NK-92 (cell line): ENCODE measurements around the gene PPP2R5B.

Experiments used
- DNase-seq: peaks from one replicate; lab custom pipeline; 2025; ENCODE audit not compliant: unreplicated experiment; lab: John Stamatoyannopoulos, UW

The PPP2R5B gene

DNA sequence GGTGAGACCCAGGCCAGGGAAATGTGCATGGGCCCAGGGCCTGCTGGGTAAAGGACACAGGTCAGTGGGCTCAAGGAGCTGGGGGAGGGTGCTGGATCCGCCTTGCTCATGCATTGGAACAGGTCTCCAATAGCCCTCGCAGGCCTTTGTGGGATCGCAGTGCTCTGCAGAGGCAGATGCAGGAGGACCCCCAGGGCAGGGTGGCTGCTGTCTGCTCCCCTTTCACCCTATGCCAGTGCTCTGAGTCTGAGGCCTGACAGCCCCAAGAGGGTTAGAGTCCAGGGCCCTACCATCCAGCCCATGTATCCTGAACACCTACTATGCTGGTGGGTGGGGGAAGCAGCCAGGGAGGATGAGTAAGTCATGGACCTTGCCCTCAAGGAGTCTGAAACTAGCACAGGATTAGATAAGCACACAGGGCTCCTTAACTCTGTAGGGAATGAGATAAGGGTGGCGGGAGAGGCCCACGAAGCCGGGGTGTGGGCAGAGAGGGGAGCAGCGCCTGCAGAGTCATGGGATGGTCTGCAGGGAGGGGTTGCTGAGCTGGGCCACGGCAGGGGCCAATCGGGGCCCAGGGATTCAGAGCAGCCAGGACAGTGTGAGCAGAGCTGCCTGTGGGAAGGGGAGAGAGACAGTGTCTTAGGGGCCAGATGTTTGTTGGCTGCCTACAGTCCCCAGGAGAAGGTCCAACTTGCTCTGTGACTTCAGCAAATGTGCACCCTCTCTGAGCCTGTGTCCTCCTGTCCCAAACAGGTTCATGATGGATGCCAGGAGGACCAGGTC, 35.6 kb upstream of the PPP2R5B start:
- DNase-seq: no peak

DNA sequence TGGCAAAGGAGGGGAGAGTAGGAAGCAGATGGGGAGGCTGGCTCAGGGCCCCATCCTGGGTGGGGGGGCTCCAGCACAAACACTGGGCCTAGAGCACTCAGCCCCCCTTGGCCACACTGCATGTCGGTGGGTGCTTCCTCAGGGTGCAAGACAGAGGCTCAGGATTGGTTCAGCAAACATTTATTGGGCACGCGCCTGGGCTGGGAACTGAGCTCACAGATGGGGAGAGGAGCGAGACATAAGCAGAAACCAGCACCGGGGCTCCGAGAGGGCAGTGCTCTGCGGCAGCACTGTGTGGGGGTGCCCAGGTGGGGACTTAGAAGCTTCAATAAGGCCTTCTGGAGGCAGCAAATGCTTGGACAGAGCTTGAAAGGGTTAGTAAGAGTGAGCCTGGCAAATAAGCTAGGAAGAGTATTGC, 34.0 kb upstream of the PPP2R5B start:
- no peak for DNase-seq

DNA sequence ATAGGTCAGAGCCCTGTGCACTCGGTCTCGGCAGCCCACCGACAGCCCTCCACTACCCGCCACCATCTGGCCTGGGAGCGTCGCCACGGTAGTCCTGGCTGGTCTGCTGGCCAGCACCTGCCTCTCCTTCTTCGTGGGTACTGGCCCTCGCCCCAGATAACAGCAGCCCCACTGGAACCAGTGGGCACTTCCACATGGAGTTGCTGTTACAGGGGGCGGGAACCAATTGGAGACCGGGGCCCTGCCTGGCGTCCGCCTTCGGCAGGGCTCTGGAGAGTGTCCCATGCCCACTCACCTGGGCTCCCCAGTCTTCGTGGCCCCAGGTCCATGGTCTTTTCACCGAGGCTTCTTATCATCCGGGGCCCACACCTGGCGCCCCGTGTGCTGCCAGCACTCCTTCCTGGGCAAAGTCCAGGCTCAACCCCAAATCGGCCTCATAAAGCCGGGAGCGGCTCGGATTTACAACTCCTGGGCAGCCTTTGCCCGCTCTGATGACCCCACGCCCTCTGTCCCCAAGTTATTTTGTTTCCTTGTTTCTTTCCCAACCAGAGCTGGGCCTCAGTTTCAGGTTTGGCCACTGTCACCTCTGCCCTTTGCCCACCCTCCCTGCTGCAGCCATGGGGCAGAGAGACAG, 33.2 kb upstream of the PPP2R5B start:
- DNase-seq: no peak

DNA sequence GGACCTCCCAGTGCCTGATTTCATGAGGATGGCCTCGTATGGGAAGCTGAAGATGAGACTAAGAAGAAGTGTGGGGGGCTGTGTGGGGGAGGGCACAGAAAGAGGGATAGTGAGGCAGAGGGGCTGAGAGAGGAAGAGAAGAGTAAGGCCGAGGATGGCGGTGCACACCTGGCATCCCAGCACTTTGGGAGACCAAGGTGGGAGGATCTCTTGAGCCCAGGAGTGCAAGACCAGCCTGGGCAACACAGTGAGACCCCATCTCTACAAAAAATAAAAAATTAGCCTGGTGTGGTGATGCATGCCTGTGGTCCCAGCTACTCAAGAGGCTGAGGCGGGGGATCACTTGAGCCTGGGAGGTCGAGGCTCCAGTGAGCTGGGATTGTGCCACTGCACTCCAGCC, 32.6 kb upstream of the PPP2R5B start:
- no peak for DNase-seq

DNA sequence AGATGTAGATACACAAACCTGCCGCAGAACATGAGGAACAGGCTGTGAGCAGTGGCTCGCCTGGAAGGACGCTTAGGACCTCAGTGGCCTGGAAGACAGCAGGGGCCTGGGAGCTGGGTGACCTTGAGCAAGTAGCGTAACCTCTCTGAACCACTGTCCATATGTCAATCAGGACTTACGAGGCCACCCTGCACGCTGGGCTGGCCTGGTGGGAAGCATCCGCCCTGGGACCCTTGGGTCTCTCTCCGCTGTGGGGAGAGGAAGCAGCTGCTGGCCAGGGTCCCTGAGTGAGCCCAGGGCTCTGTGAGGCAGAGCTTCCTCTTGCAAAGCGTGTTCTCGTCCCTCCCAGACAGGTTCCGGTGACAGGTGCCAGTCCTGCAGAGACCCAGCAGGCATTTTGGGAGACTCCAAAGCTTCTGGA, 32.1 kb upstream of the PPP2R5B start:
- DNase-seq: no peak

GRCh38 chr11:64892838-64893193, 31.7 kb upstream of the PPP2R5B start:
- DNase-seq: no peak

DNA sequence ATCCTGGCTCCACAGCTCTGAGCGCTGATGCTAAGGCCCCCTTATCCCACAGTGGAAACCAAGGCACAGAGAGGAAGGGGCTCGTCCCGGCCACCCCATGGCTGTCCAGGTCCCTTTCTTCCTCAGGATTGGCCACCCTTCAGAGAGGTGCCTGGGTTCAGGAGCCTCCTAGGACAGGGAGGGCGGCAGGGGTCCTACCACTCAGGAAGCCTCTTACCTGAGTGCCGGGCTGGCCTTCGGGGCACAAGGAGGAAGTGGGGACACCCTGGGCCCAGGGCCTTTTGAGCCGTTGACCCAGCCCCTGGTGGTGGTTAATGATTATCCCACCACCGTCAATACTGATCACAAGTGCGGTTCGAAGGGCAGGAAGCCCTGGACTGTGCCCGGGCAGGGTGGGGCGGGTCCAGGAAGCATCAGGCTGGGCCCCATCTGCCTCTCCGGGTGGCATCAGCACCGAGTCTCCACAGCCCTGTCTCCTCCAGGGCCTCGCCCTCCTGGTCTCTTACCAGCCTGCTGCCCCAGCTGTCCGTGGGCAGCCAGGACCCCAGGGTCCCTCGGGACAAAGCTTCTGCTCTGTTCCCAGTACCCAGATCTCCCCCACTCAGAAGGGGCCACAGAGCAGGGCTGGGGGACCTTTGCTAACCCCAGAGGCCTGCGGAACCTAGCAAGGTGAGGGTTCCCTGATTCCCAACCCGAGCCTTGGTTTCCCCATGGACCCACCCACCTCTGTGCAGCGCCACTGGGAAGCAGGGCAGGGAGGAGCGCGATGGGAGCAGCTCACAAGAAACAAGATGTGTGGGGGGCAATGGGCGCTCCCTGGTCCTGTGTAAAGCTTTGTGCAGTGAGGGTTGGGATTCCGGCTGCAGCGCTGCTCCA, 31.1 kb upstream of the PPP2R5B start:
- no peak for DNase-seq

GRCh38 chr11:64894070-64894811, 30.2 kb upstream of the PPP2R5B start:
- no peak for DNase-seq

- DNase-seq: no peak
Observed at GRCh38 chr11:64894812-64895452, 29.6 kb upstream of the PPP2R5B start.

- DNase-seq: no peak
Observed at GRCh38 chr11:64896448-64897022, 28.0 kb upstream of the PPP2R5B start.

- no peak for DNase-seq
Observed at GRCh38 chr11:64897381-64898075, 27.0 kb upstream of the PPP2R5B start.

- DNase-seq: no peak
Observed at GRCh38 chr11:64898076-64898445, 26.4 kb upstream of the PPP2R5B start.

DNA sequence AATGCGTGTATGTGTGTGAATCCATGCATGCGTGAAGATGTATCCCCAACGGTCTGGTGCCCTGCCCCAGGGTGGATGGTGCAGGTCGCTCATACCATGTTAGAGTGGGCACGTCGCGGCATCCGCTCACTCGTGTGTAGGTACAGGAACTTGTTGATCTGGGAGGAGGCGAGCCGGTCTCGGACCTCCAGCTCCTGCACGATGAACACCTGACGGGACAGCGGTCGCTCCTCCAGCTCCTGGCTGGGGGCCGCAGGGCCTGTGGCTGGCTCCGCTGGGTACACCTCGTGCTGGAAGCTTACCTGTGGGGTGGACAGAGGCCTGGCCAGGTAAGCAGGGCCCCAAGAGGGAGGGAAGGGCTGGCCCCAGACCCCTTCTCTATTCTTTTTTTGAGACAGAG, 25.9 kb upstream of the PPP2R5B start:
- no peak for DNase-seq

GRCh38 chr11:64900263-64900678, 24.2 kb upstream of the PPP2R5B start:
- DNase-seq: no peak

DNA sequence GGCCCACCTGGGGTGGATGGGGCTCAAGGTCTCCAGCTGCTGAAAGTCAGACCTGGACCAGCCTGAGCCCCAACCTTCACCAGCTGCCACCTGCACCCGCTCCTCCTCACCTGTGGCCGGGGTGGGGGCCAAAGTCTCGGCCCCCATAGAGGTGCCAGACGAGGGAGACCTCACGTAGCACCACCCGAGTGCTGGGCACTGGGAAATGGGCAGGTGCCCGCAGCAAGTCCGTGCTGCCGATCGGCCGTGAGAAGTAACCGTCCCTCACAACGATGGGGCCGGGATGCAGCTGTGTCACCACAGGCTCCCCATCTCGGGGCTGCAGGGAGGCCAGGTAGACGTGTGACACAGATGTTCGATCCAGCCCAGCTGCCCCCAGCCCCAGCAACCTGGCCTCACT, 23.7 kb upstream of the PPP2R5B start:
- no peak for DNase-seq

DNA sequence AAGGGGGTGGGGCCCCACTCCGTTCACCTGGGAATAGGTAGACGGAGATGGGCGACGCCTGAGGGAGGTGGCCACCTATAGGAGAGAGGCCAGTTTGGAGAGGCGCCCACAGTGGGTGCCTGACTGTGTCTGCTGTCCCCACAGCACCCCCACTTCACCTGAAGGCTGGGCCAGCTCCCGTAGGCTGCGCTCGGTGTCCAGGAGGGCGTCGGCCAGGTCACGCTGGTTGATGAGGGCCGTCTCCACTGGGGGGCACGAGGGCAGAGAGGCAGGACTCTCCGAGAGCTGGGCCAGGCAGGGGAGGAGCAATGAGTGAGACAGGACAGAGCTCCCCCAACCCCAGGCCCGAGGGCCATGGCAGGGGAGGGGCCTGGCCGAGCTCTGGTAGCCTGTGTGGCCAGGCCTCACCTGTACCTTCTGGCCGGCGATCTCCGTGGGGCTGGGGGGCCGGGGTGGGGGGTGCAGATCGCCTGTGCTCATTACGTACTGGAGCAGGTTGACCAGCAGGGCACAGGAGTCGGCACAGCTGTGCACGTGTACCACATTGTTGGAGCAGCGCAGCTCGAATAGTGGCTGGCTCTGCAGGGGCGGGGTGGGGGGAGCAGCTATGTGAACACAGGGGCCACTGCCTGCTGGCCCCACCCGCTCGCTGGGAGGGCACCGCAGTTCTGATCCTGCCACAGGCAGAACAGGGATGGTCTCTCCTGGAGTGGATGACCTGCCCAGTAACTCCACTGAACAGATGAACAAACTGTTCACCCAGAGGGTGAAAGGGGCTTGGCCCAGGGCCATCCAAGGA, 22.2 kb upstream of the PPP2R5B start:
- DNase-seq: no peak

DNA sequence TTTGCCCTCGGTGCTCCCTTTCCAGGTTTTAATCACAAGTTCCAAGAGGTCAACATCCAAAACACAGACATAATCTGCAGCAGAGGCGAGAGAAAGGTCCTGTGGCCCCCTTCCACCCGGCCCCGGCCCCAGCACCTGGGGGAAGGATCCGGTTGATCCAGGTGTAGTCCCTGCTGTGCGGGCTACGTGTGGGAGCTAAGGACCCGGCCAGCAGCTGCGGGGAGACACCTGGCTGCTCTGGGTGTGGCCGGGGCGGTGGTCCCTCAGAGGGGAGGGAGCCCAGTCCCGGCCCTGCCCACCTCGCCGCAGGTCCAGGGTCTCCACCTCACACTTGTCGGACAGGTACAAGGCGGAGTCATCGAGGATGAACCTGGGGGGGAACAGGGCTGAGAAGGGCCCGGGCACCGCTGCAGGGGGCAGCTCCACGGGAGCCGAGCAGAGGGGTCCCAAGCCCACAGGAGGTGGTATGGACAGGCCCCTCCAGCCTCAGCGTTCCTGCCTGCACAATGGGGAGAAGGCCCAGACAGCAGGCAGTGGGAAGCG, 21.1 kb upstream of the PPP2R5B start:
- DNase-seq: no peak

GRCh38 chr11:64905516-64906313, 18.8 kb upstream of the PPP2R5B start:
- no peak for DNase-seq
